Measurements from ENCODE around the gene INO80B.
"Not testable (repeated sequence)": the region's sequence is repeated elsewhere in the genome, so short reads cannot be mapped to it uniquely, and the experiment has no call there.

INO80B gene

DNA sequence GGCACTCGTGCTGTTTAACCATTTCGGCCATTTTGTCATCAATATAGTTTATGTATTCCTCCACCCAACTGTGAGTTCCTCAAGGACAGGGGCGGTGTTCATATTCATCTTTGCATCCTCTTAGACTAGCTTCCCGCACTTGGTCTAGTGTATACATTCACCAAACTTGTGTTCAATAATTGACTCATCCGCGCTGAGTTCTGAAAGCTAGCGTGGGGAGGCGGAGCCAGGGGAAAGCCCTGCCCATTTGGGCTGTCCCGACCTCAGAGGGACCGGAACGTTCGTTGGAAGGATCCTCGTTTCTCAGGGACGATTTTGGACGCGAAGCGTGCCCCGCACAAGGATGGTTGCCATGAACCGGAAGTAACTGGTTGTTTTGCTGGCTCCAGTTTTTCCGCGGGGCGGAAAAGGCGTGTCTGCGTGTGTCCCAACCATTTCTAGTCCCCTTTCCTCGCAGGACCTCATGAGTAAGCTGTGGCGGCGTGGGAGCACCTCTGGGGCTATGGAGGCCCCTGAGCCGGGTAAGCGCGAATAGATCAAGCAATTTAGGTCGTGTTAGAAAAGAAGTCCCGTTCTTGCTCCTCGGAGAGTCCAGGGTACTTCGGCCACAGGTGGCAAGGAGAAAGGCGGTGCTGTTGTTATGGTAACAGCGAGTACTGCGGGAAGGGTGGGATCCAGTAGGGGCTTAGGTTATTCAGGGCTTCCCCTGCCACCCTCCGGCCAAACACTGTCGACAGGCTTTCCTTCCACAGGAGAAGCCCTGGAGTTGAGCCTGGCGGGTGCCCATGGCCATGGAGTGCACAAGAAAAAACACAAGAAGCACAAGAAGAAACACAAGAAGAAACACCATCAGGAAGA, at the start of gene INO80B:
TSS of gene INO80B (plus strand) at position 434 of the 858 bp plus-strand sequence. CDS start at position 464, 30 bp downstream.
- peak; percentile 89 for DNase-seq

DNA sequence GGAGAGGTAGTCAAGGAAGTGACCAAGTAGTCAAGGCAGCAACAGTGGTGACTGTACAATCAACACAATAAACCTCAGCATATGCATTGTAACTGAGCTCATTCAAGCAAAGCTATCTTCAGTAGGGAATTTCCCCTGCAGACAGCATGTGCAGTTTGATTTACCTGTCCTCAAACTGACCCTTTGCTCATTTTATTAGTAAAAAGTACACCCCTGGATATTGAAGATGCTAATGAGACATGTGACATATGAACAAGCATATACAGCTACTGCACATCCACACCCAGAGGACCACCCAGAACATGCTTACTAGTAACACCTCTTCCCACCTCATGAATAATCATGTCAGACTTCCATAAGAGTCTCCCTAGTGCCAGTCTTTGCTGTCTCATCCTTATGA, 48.9 kb upstream of the INO80B start:
- no peak for DNase-seq

DNA sequence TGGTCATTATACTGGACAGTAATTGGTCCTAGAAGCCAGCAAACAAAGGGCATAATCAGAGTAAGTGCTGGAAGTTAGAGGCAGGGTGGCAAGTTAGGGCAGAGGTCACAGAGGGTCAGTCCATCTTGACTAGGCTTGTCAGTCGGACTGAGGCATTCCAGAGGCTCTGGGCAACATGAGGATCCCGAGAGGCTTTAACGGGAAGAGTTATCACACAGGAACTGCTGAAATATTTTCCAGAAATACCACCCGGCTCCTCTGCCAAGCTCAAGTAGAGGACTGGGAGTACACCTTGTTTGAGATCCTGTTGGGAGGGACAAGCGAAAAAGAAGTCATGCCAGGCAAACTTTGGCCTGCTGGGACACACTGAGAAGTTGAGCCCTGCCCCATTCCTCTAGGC, 47.2 kb upstream of the INO80B start:
- no peak for DNase-seq

DNA sequence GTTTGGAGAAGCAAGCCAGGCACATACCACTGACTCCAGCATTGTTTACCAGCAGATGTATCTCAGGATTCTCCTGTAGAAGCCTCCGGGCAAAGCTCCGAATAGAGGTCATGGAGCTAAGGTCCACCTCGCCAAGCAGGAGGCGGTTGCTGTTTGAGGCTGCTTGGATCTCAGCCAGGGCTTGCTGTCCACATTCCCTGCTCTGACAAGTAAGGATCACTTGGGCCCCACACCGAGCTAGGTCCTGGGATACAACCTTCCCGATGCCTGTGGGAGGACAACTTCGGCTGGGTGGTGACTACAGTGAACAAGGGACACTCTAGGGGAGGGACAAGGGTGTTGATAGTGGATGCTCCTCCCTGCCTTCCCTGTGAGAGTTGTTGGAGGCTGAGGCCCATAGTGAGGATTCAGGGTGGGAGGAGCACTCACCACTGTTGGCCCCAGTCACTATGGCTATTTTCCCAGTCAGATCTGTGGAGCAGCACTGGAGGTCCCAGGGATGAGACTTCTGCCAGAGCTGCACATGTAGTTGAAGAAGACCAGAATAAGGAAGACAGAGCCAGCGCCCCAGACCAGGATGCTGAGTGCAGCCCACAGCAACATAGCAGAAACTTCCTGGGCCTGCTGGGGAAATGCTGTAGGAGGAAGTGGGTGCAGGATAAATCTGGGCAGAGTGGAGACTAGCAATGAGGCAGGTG, 41.7 kb upstream of the INO80B start:
- DNase-seq = no peak

DNA sequence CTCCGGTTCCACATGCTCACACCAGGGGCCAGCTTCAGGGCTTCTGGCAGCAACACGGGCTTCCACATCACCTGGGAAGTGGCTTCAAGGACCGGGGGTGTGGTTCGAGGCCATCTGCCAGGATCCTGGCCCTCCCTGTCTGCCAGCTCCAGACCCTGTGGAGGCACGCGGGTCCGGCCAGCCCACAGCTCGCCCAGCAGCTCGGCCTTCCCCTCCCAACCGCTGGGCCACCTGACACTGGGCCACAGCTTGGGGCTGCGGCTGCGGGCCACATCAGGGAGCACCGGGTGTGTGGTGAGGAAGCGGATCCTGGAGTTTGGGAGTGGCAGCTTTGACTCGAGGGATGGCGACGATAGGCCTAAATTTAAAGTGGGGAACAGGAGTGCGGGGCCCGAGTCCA, 40.4 kb upstream of the INO80B start:
- DNase-seq = no peak

DNA sequence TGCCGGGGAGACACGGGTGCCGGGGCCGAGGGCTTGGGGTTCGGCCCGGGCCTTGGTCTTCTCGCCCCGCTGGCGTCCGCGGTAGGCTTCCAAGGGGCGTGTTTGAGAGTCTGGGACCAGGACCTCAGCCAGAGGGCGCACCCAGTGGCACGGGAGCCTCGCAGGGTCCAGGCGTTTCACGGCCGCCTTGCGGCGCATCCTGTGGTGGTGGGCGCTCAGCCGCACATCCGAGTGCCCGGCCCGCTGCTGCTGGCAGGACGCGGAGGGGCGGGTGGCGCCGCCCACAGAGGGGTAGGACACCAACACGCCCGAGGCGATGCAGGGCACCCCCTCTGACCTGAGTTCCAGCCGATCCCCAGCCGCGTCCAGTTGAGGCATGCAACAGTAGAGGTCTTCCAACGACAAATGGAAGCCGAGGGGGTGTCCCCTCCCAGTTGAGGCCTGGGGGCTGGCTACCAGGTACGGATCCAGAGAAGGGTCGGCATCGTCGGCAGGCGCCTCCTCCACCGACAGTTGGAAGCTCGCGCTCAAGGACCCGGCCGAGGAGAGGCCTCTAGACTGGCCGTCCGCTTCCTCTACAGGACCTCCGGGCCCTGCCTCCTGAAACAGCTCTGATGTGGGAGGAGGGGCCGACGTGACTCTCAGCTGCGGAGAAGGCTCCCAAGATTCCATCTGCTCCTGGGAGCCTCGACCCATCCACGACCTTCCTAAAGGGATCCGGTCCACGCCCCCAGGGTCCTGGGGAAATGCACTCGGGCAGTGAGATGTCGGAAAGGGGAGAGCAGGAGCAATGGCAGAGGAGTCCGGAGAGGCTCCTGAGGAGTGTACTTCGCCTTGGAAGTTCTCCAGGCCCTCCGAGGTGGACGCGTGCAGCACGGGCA, 39.8 kb upstream of the INO80B start:
- DNase-seq = no peak

DNA sequence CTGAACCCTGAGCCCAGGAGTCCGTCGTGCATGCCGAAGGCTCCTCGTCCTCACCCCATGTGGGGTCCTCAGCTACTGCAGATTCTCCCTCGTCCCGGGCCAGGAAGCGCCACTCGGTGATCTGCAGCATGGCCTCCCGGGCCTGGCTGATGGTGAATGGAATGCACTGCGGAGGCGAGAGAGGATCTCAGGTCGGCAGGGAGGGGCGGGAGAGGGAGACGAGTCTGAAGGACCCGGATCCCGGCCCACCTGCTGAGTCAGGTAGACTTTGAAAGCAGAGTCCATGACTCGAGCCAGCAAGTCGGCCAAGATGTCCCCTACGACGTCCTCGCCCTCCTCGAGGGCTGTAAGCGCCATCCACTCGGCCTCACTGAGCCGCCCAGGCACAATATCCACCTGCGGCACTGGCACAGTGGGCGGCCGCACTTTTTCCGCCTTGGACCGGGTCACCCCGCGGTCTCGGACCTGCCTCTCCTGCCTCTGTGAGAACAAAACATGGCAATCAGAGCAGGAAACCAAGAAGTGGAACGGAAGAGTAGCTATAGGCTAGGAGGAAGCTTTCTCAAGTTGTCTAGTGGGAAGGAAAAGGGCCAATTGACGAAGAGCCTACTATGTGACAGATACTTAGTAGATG, 39.0 kb upstream of the INO80B start:
- no peak for DNase-seq

DNA sequence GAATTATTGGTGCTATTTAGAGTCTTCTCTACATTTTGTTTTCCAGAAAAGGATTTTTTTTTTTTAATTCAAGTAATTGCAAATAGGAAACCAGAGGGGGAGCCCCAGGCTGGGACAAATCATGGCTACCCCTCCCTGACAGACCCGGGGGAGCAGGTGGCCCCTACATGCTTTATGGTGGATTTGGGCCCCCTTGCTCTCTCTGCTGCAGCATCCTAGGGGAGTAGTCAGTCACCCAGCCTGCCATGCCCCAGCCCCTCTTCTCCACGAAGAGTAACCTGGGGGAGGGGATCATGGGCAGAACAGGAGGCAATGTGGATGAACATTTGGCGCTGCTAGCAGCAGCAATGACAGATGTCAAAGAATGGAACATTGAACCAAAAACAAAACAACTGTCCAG, 38.1 kb upstream of the INO80B start:
- no peak for DNase-seq

DNA sequence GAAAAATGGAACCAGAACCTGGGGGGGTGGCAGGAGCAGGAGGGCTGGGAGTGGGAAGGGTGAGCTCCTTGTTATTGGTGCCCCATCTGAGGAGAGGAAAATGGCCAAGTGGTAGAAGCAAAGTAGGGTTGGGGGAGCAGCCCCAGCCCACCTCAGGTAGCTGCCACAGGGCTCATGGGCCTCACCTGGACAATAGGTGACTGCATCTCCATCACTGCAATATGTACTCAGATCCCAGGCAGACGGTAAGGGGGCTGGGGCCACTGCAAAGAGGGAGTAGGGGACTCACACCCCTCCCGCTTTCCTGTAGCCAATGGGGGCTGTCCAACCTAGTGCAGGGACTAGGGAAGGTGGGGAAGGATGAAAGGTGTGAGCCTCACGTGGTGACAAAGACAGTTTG, 37.7 kb upstream of the INO80B start:
- no peak for DNase-seq

DNA sequence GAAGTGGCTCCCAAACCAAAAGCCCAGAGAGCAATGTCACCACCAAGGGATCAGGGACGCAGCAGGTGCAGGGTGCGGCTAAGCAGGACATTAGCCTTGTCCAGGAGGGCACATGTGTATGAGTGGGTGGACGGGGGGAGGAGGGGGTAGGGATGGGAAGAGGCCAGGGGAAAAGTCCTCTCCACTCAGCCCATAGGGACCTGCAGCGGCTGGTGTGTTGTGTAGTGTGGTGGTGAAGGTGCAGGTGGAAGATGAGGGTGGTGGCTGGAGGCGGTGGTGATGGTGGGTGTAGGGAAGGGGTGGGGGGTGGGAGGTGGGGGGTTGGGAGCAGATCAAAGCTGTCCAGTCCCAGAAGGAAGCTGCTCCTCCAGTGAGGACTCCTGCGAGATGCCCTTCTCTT, 37.1 kb upstream of the INO80B start:
- no peak for DNase-seq

DNA sequence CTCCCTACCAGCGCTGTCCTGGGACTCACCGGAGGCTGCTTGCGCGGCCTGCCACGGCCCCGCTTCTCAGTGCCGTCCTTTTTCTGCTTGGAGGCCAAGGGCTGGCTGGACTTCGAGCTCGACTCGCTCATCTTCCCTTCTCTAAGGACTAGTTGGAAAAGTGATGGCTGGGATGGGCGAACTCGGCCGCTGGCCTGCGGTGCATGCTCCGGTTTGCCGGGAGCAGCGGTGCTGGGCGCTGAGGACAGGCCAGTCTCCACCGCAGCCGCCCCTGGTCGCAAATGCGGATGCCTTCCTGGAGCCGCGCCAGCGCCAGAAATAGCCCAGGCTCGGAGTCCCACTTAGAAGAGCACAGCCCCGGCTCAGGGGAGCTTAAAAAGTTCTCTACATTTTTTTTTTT, 36.6 kb upstream of the INO80B start:
- no peak for DNase-seq

DNA sequence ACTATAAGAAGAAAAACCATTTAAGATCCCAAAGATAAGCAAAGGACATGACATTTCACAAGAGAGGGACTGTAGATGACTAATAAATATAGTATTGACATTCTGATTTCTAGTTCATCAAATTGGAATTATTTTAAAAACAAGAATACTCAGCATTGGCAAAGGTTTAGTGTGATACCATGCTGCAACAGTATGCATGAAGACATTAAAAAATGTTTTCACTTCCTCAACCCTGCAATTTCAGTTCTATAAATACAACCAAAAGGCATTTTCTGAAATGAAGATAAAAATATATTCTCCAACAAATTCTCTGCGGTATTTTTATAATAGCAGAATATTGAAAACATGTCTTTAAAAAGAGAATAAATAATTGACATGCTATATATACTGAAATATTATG, 35.5 kb upstream of the INO80B start:
- DNase-seq = no peak

DNA sequence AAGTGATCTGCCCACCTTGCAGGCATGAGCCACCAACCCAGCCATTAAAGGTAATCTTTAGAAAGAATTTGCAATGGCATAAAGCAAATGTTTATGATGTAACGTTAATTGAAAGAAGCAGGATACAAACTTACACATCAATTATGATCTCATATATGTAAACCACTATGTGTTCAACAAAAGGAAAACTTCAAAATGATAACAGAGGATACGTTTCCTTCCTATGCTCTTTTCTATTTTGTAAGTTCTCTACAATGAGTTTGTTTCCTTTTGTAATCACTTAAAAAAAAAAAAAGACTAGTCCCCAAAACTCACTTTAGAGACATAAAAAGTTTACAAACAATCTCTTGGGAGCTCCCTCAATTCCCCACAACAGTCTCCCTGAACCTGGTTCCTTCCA, 34.9 kb upstream of the INO80B start:
- DNase-seq = no peak

DNA sequence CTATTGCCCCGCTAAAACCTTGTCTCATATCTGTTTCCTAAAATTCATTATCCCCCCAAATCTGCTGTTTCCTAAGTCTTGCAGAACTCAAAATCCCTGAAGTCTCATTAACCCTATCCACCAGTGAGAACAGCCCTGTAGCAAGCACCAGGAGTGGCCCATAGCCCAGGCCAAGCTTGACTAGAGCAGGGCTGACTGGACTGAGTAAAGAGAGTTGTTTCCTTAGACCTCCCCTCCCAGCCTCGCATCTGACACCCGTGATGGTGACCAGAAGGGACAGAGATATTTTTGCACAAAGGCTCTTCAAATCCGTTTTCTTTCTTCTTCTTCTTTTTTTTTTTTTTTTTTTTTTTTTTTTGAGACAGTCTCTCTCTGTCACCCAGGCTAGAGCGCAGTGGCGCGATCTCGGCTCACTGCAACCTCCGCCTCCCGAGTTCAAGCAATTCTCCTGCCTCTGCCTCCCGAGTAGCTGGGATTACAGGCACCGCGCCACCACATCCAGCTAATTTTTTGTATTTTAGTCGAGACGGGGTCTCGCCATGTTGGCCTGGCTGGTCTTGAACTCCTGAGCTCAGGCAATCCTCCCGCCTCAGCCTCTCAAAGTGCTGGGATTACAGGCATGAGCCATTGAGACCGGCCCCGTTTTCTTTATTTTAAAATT, 34.3 kb upstream of the INO80B start:
- not testable (repeated sequence) for DNase-seq

DNA sequence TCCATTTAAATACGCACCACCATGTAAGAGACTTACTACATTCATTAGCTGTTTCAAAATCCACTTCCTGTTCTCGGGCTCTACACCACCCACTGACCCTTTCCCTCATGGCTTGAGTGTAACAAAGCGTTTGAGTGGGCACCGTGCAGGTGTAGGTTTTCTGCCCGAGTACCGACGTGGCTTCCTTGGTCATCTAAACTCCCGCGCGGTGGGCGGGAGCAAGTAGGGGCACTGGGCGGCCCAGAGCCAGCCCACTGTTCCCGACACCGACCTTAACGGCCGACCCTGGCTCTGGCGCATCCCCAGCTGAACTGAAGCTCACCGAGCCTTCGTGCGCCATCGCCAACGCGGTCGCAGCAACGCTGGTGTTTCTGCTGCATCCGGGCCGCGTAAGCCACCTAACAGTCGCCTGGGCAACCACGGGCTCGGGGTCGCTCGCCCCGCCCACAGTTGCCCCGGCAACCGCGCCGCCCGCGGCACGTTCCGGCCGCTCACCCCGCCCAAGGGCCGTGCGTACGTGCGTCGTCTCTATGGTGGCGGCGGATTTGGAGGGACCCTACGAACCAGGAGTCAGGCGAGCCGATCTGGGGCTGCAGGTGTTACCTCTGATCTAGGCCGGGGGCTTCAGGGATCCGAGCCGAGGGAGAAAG, 33.5 kb upstream of the INO80B start, which contains the start of the genes C2orf81 and WDR54:
TSS of gene C2orf81 (minus strand) at position 399 of the 650 bp plus-strand sequence. CDS start at position 340, 59 bp downstream.
TSS of gene WDR54 (plus strand) at position 510 of the 650 bp plus-strand sequence. CDS start 424 bp downstream, outside the sequence.
- DNase-seq = peak; percentile 85

DNA sequence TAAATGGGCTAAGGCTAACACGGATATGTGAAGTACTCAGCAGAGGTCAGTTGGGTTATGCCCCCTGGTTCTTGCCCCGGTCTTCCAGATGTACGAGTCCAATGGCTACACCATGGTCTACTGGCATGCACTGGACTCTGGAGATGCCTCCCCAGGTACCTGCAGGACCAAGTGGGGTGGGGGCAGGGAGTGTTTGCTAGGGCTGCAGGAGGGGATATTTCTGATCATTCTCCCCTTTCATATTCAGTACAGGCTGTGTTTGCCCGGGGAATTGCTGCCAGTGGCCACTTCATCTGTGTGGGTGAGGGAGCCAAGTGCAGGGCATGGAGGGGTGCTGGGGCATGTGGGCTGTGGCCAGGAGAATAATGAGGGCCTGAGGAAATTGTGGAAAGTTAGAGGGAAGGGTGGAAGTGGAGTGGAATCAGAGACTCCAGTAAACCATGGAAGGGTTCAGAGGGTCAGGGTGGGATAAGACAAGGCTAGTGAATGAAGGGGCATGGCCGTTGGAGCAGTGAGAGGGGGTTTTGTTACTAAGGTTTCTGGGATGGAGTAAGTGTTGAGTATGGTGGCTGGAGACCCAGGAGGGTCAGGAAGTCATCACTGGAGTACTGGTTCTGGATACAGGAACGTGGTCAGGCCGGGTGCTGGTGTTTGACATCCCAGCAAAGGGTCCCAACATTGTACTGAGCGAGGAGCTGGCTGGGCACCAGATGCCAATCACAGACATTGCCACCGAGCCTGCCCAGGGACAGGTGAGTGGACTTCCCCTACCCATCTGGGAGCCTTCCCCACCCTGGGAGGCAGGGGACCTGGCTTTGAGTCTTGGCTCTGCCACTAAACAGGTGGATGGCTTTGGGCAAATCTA, 31.4 kb upstream of the INO80B start:
- DNase-seq = no peak

DNA sequence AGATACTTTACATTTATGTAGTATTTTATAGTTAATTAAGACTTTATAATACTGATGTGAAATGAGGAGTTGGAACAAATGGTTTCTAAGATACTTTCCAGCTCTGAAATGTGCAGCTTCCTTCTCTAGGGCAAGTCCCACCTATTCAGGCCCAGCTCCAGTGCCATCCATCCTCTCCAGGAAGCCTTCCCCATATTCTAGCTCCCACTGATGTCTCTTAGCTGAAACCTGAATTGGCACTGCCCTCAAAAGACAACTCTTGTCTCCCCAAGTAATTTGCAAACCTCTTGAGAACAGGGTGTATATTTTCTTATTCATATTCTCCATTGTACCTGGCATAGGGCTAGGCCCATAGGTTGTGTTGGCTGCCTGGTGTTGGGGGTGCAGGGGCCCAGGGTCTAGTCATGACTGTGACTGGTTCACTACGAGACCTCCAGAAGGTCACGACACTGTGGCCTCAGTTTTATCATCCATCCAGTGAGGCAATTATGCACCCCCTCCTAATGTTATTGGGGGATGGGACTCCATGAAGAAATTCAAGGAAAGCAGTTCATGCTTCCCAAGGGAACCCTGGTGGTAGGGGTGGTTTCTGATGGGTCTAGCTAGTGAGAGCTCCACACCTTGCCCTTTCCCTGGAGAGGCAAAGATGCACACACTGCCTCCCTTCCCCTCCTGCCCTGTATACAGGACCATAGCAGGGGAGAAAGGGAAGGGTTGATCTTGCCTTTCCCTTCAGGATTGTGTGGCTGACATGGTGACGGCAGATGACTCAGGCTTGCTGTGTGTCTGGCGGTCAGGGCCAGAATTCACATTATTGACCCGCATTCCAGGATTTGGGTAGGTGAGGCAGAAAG, 30.5 kb upstream of the INO80B start:
- DNase-seq = no peak

DNA sequence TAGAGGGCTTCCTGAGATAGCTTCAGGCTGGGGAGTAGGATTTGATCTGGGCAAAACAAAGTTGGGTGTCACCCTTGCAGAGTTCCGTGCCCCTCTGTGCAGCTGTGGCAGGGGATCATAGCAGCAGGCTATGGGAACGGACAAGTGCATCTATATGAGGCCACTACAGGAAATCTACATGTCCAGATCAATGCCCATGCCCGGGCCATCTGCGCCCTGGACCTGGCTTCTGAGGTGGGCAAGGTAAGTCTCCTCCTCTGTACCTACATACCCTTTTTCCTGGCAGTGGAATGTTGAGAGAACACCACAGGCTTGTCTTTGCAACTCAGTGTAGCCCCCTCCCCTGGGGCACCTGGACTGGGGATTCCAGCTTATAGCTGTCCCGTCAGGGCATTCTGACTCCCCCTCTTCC, 29.9 kb upstream of the INO80B start:
- DNase-seq = no peak

DNA sequence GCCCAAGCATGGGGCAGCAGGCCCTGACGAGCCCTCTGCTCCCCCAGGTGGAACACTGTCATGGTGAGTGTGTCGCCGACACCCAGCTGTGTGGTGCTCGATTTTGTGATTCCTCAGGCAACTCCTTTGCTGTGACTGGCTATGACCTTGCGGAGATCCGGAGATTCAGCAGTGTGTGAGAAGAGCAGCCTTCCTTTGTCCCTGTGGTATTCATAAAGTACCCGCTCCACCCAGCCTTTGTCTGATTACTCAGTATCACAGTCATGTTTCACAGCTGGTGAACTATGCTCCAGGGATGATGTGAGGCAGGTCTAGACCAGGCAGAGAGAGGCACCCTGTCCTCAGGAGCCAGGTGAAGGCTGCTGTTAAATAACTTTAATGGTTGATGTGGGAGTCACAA, 29.4 kb upstream of the INO80B start:
- no peak for DNase-seq

Data from SHP77 treated with DMSO at 0.1 percent for 48 hours (cell line).